Measurements from ENCODE around the gene SPRED1. TPM values are rescaled to one million over a fixed set of nuclear protein-coding genes. Genes with fewer than 3 reads are reported as not detected.

SPRED1 gene
- total and polyA plus RNA-seq, 9 of the 15 experiments (the other 6 are each of a cell fraction or from before 2014, with no cell fraction given): 2.8 to 17.4 (median 7.9) TPM

DNA sequence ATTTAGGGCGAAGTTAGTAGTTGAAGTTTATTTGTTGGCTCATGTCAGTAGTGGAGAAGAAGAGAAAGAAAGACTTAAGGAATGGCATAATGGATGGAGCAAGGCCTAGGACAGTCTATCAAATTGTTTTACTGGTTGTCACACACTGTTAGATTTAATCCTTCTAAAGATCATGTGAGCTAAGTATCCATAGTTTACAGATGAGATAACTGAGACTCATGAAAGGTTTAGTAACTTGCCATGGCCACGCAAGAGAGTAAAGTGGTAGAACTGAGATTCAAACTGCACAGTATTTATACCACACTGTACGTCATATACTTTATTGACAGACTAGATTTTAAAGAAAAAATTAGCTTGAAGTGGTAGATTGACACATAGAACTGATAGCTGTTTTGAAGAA is 11.4 kb downstream of the SPRED1 start (continued):
- TF ChIP-seq, protein P1, sequence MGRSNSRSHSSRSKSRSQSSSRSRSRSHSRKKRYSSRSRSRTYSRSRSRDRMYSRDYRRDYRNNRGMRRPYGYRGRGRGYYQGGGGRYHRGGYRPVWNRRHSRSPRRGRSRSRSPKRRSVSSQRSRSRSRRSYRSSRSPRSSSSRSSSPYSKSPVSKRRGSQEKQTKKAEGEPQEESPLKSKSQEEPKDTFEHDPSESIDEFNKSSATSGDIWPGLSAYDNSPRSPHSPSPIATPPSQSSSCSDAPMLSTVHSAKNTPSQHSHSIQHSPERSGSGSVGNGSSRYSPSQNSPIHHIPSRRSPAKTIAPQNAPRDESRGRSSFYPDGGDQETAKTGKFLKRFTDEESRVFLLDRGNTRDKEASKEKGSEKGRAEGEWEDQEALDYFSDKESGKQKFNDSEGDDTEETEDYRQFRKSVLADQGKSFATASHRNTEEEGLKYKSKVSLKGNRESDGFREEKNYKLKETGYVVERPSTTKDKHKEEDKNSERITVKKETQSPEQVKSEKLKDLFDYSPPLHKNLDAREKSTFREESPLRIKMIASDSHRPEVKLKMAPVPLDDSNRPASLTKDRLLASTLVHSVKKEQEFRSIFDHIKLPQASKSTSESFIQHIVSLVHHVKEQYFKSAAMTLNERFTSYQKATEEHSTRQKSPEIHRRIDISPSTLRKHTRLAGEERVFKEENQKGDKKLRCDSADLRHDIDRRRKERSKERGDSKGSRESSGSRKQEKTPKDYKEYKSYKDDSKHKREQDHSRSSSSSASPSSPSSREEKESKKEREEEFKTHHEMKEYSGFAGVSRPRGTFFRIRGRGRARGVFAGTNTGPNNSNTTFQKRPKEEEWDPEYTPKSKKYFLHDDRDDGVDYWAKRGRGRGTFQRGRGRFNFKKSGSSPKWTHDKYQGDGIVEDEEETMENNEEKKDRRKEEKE (IDR thresholded peaks at IDR 0.05; ENCODE audit: borderline replicate concordance in 1 of 2, control insufficient read depth in 1 of 2, low read depth in 2 of 2, low read length in 1 of 2): no peak

GRCh38 chr15:38266247-38266986 is 13.8 kb downstream of the SPRED1 start:
- Histone ChIP-seq H3K27me3 (ENCODE audit: control insufficient read depth in 2 of 2, insufficient read depth in 2 of 2, low read length in 2 of 2) (no peaks in the 10 kb centered on the region), H3K9me3 (replicated peaks; ENCODE audit: control insufficient read depth, insufficient read depth, low read depth, low read length) (no peaks in the 10 kb centered on the region), H3K79me2 (ENCODE audit: control insufficient read depth, insufficient read depth, low read length) (peaks cover 95% of the 10 kb centered on the region), H3K4me2 (ENCODE audit: insufficient read depth, low read length) (no peak overlapping the region), H3K27ac (ENCODE audit: extremely low read depth, low read depth, low read length) (no peak overlapping the region), H3K4me1 (replicated peaks in 1 of 2; ENCODE audit: control insufficient read depth in 2 of 2, insufficient read depth in 2 of 2, low read length in 2 of 2) (no peaks in the 10 kb centered on the region; a peak in 2 of 5 replicates), H3K4me3 (no peak overlapping the region), H2AFZ (ENCODE audit: low read depth, low read length) (no peak overlapping the region), H3K36me3 (ENCODE audit: control insufficient read depth, insufficient read depth, low read length) (peaks cover 12% of the 10 kb centered on the region; the same call in 1 of the 3 replicates), H3K9me1 (ENCODE audit: control insufficient read depth, insufficient read depth, low read length) (no peaks in the 10 kb centered on the region), H4K20me1 (replicated peaks; ENCODE audit: control insufficient read depth, insufficient read depth, low read length) (no peaks in the 10 kb centered on the region), H3K9ac (ENCODE audit: insufficient read depth in 1 of 2, low read depth in 2 of 2, low read length in 2 of 2) (no peak overlapping the region)
- ChIA-PET CTCF (ENCODE audit: low intra/inter-chr PET ratio) (no interaction called here), POLR2A (interaction anchor here (1.3 to 2.2 kb wide), 2 partner anchors 11 to 13 kb away, joined by 6 to 8 read pairs; partner anchors contain the start of gene SPRED1)
- no TSS peak for BruUV-seq (replicated peaks)
- 84% methylated on average over 5 of the region's 7 CpGs for WGBS (ENCODE audit: insufficient coverage, low coverage, missing lambda C conversion rate)
- intact Hi-C loops (cut with micrococcal nuclease): no loop called here
- FAIRE-seq: no peak
- TF ChIP-seq MCM5 (IDR thresholded peaks at IDR 0.05; ENCODE audit: low read depth): no peak
- no peak for TF ChIP-seq TOE1 (IDR thresholded peaks at IDR 0.05; ENCODE audit: borderline replicate concordance)
- TF ChIP-seq TOE1 (CRISPR knock-in tag; IDR thresholded peaks at IDR 0.05; ENCODE audit: borderline replicate concordance, low read depth): no peak
- no peak for TF ChIP-seq KDM5B (IDR thresholded peaks at IDR 0.05; ENCODE audit: insufficient replicate concordance, low read depth, low read length)
- no peak for ATAC-seq
- in situ Hi-C loops (cut with MboI): no loop called here
- DNase-seq (ENCODE audit: extremely low read depth in 1 of 4, low spot score in 3 of 4): no peak
